ENCODE results near the gene LILRA2.

- TF ChIP-seq CTCF (IDR thresholded peaks at IDR 0.05; ENCODE audit: insufficient read depth, low read length), result no peak
- TF ChIP-seq GABPA (IDR thresholded peaks at IDR 0.05; ENCODE audit: low read depth), result no peak
- no peak for TF ChIP-seq POLR2AphosphoS5 (IDR thresholded peaks at IDR 0.05; ENCODE audit: low read depth)
Observed at GRCh38 chr19:54551293-54551692, 22.3 kb upstream of the LILRA2 start.
